Thyroid gland (tissue), 4 donors: Measurements from ENCODE around the gene FAN1.

Experiments
- CTCF ChIP-seq, 6 experiments: fragments of 200-600 bp in 3 of 6; fragments of 450-650 bp in 3 of 6; sonication (generic) in 3 of 6; IDR thresholded peaks; one replicate each; pipeline ENCODE4 v1.5.1; 2016 to 2019; ENCODE audit warnings: antibody characterized with exemption in 6 of 6, mild to moderate bottlenecking in 2 of 6, inconsistent platforms in 1 of 6, moderate library complexity in 1 of 6
- POLR2A ChIP-seq, 2 donors: fragments of 450-650 bp; IDR thresholded peaks; one replicate each; pipeline ENCODE4 v1.6.1; 2017; ENCODE audit warnings: antibody characterized with exemption in 2 of 2, mild to moderate bottlenecking in 2 of 2, moderate library complexity in 1 of 2

GRCh38 chr15:30906366-30906765, 2.7 kb downstream of the FAN1 start:
- TF ChIP-seq CTCF (IDR thresholded peaks at IDR 0.05) = no peak
- no peak for TF ChIP-seq POLR2A (IDR thresholded peaks at IDR 0.05)
